ENCODE data around the gene PSKH1. TPM values are rescaled to one million over a fixed set of nuclear protein-coding genes. Genes with fewer than 3 reads are reported as not detected.

The PSKH1 gene
- total RNA-seq, 2 donors from 2014 or later = 24.1 to 36.0 TPM

DNA sequence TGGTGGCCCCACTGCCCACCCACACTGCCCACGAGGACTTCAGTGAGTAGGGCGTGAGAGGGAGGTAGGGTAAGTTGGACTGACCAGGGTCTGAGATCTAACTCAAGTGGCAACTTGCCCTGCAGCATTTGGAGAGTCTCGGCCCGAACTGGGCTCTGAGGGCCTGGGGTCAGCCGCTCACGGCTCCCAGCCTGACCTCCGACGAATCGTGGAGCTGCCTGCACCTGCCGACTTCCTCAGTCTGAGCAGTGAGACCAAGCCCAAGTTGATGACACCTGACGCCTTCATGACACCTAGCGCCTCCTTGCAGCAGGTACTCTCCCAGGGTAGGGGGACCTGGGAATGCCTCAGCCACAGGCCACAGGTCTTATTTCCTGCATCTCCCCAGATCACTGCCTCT, 13.6 kb upstream of the PSKH1 start:
- no peaks in the 10 kb centered on the region for H3K9me3 ChIP-seq
- TF ChIP-seq, protein P1, sequence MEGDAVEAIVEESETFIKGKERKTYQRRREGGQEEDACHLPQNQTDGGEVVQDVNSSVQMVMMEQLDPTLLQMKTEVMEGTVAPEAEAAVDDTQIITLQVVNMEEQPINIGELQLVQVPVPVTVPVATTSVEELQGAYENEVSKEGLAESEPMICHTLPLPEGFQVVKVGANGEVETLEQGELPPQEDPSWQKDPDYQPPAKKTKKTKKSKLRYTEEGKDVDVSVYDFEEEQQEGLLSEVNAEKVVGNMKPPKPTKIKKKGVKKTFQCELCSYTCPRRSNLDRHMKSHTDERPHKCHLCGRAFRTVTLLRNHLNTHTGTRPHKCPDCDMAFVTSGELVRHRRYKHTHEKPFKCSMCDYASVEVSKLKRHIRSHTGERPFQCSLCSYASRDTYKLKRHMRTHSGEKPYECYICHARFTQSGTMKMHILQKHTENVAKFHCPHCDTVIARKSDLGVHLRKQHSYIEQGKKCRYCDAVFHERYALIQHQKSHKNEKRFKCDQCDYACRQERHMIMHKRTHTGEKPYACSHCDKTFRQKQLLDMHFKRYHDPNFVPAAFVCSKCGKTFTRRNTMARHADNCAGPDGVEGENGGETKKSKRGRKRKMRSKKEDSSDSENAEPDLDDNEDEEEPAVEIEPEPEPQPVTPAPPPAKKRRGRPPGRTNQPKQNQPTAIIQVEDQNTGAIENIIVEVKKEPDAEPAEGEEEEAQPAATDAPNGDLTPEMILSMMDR (IDR thresholded peaks at IDR 0.05) = no peak
- H3K4me1 ChIP-seq (ENCODE audit: control insufficient read depth in 1 of 2, low read depth in 2 of 2) = peaks cover 12 to 21% of the 10 kb centered on the region in 2 donors
- H3K36me3 ChIP-seq = peaks cover 68% of the 10 kb centered on the region
- H3K27me3 ChIP-seq (replicated peaks; ENCODE audit: insufficient read depth) = no peaks in the 10 kb centered on the region
- no peak overlapping the region for H3K4me3 ChIP-seq
- DNase-seq (ENCODE audit: low spot score) (no peak), ATAC-seq (ENCODE audit: insufficient number of reproducible peaks, low FRiP score, low read depth) (no peak)
- no peak overlapping the region for H3K27ac ChIP-seq

DNA sequence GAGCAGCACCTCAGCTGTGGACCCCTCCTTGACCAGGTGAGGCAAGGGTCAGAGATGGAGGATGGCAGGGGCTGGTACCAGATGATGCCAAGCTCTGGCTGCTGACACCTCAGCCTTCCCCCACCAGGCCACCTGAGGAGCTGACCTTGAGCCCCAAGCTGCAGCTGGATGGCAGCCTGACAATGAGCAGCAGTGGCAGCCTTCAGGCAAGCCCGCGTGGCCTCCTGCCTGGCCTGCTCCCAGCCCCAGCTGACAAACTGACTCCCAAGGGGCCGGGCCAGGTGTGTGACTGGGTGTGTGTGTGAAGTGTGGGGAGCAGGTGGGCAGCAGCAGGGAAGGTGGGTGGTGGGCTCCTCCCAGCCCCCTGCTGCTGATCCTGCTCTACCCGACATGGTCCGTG, 13.1 kb upstream of the PSKH1 start:
- no peak for ATAC-seq (ENCODE audit: insufficient number of reproducible peaks, low FRiP score, low read depth)

DNA sequence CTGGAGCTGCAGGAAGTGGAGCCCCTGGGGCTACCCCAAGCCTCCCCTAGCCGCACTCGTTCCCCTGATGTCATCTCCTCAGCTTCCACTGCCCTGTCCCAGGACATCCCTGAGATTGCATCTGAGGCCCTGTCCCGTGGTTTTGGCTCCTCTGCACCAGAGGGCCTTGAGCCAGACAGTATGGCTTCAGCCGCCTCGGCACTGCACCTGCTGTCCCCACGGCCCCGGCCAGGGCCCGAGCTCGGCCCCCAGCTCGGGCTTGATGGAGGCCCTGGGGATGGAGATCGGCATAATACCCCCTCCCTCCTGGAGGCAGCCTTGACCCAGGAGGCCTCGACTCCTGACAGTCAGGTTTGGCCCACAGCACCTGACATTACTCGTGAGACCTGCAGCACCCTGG, 12.5 kb upstream of the PSKH1 start:
- TF ChIP-seq, protein P1 (IDR thresholded peaks at IDR 0.05) = no peak
- no peak overlapping the region for H3K4me3 ChIP-seq
- peaks cover 68% of the 10 kb centered on the region for H3K36me3 ChIP-seq
- no peaks in the 10 kb centered on the region for H3K9me3 ChIP-seq
- ATAC-seq (ENCODE audit: insufficient number of reproducible peaks, low FRiP score, low read depth) = no peak
- H3K27ac ChIP-seq = no peak overlapping the region
- H3K27me3 ChIP-seq (replicated peaks; ENCODE audit: insufficient read depth) = no peaks in the 10 kb centered on the region
- DNase-seq (ENCODE audit: low spot score) = no peak
- H3K4me1 ChIP-seq (ENCODE audit: control insufficient read depth in 1 of 2, low read depth in 2 of 2) = peaks cover 4 to 17% of the 10 kb centered on the region in 2 donors

More for the DNA sequence above, 13.1 kb upstream of the PSKH1 start:
- H3K27ac ChIP-seq = no peak overlapping the region
- H3K4me3 ChIP-seq = no peak overlapping the region
- peaks cover 7 to 21% of the 10 kb centered on the region in 2 donors for H3K4me1 ChIP-seq (ENCODE audit: control insufficient read depth in 1 of 2, low read depth in 2 of 2)
- peaks cover 68% of the 10 kb centered on the region for H3K36me3 ChIP-seq
- TF ChIP-seq, protein P1 (IDR thresholded peaks at IDR 0.05) = no peak
- H3K27me3 ChIP-seq (replicated peaks; ENCODE audit: insufficient read depth) = no peaks in the 10 kb centered on the region
- no peaks in the 10 kb centered on the region for H3K9me3 ChIP-seq
- DNase-seq (ENCODE audit: low spot score) = no peak

DNA sequence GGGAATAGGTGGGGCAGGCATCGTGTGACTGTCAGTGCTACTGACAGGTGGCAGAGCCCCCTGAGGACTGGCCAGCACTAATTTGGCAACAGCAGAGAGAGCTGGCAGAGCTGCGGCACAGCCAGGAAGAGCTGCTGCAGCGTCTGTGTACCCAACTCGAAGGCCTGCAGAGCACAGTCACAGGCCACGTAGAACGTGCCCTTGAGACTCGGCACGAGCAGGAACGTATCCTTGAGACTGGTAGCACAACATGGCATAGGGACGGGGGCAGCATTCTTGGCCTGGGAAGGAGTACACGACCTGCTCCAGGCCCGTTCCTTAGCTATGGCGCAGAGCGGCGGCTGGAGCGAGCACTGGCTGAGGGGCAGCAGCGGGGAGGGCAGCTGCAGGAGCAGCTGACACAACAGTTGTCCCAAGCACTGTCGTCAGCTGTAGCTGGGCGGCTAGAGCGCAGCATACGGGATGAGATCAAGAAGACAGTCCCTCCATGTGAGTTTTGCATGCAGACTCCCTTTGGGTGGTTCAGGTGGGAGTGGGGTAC, 11.4 kb upstream of the PSKH1 start:
- TF ChIP-seq, protein P1 (IDR thresholded peaks at IDR 0.05) = no peak
- Histone ChIP-seq H3K9me3 (no peaks in the 10 kb centered on the region), H3K4me3 (no peak overlapping the region), H3K4me1 (ENCODE audit: control insufficient read depth in 1 of 2, low read depth in 2 of 2) (peaks cover 4 to 17% of the 10 kb centered on the region in 2 donors), H3K27me3 (replicated peaks; ENCODE audit: insufficient read depth) (no peaks in the 10 kb centered on the region), H3K36me3 (peaks cover 60% of the 10 kb centered on the region), H3K27ac (no peak overlapping the region)
- DNase-seq (ENCODE audit: low spot score) (no peak), ATAC-seq (ENCODE audit: insufficient number of reproducible peaks, low FRiP score, low read depth) (no peak)

DNA sequence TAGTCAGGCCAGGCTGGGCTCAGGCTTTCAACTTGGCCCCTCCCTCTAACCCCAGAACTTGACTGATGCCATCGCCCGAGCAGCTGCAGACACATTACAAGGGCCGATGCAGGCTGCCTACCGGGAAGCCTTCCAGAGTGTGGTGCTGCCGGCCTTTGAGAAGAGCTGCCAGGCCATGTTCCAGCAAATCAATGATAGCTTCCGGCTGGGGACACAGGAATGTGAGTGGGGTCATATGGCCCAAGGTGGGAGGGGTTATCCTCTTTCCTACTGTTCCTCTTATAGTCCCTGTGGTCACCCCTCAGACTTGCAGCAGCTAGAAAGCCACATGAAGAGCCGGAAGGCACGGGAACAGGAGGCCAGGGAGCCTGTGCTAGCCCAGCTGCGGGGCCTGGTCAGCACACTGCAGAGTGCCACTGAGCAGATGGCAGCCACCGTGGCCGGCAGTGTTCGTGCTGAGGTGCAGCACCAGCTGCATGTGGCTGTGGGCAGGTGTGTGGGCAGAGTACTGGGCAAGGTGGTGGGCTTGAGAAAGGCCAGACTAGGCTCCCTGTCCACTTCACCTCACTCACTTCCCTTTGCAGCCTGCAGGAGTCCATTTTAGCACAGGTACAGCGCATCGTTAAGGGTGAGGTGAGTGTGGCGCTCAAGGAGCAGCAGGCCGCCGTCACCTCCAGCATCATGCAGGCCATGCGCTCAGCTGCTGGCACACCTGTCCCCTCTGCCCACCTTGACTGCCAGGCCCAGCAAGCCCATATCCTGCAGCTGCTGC, 10.5 kb upstream of the PSKH1 start:
- no peaks in the 10 kb centered on the region for H3K27me3 ChIP-seq (replicated peaks; ENCODE audit: insufficient read depth)
- ATAC-seq (ENCODE audit: insufficient number of reproducible peaks, low FRiP score, low read depth) = no peak
- H3K27ac ChIP-seq = no peak overlapping the region
- no peak overlapping the region for H3K4me3 ChIP-seq
- no peaks in the 10 kb centered on the region for H3K9me3 ChIP-seq
- H3K36me3 ChIP-seq = peaks cover 52% of the 10 kb centered on the region
- DNase-seq (ENCODE audit: low spot score) = no peak
- H3K4me1 ChIP-seq (ENCODE audit: control insufficient read depth in 1 of 2, low read depth in 2 of 2) = peaks cover 4 to 17% of the 10 kb centered on the region in 2 donors
- TF ChIP-seq, protein P1 (IDR thresholded peaks at IDR 0.05) = no peak

All from thoracic aorta (tissue), 2 donors.